GM18873 (cell line): ENCODE measurements around the gene BRMS1L.
"Not testable (repeated sequence)": the region's sequence is repeated elsewhere in the genome, so short reads cannot be mapped to it uniquely, and the experiment has no call there.

Source experiments
- ATAC-seq: cut with Tn5 transposase; IDR thresholded peaks from one replicate; pipeline ENCODE4 v1.9.1; 2021; ENCODE audit warnings: mild to moderate bottlenecking, moderate library complexity, moderate number of reproducible peaks; ENCODE audit not compliant: unreplicated experiment, low FRiP score

Gene BRMS1L

DNA sequence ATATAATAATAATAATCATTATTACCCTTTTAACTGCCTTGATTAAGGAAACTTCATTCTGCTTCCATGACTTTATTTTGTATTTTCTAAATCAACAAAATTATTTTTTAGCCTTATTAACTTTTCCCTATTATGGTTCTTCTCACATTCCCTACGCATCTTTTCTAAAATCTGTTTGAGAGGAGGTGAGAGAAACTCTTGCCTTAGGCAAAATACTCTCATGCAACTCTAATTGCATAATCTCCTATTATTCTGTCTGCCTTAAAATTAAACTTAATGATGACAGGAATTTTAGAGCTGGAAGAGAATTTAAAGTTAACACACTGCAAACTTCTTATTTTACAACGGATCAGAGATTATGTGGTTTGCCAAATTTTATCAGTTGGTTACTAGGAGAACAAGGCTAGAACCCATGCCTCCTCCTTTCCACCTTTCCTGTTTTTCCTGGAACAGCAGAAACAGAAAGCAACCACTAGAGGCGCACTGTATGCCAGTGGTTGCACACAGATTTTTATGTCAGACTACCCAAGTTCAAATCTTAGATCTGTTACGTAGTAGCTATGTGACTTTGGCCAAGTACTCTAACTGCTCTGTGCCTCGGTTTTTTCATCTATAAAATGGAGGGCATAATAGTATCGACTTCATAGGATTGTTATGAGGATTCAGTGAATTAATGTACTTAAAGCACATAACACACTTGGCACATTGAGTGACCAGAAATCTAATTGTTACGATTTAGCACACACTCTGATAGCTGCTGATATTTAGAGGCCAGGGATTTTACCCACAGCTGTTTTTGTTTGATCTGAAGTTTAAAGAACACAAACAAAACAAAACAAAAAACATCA is 4.3 kb upstream of the BRMS1L start:
- no peak for ATAC-seq

DNA sequence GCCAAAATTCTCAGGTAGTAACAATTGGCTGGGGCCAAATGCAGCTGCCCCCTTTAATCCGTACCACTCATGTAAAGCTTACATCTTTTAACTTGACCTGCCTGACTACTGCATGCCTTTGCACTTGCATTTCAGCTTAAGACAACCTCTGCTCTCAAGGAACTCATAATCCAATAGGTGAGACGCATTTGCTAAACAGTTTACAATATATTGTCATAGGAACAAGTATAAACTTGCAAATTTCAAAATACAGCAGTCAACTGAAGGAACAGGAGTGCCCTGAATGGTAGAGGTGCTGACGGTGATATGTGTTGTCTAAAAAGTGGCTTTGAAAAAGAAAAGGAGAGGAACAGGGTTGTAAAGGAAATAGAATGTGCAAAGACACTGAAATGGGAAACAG is 3.6 kb upstream of the BRMS1L start:
- no peak for ATAC-seq

DNA sequence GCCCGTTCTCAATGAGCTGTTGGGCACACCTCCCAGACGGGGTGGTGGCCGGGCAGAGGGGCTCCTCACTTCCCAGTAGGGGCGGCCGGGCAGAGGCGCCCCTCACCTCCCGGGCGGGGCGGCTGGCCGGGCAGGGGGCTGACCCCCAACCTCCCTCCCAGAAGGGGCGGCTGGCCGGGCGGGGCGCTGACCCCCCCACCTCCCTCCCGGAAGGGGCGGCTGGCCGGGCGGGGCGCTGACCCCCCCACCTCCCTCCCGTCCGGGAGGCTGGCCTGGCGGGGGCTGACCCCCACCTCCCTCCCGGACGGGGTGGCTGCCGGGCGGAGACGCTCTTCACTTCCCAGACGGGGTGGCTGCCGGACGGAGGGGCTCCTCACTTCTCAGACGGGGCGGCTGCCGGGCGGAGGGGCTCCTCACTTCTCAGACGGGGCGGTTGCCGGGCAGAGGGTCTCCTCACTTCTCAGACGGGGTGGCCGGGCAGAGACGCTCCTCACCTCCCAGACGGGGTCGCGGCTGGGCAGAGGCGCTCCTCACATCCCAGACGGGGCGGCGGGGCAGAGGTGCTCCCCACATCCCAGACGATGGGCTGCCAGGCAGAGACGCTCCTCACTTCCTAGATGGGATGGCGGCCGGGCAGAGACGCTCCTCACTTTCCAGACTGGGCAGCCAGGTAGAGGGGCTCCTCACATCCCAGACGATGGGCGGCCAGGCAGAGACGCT is 1.5 kb upstream of the BRMS1L start:
- ATAC-seq, result not testable (repeated sequence)

DNA sequence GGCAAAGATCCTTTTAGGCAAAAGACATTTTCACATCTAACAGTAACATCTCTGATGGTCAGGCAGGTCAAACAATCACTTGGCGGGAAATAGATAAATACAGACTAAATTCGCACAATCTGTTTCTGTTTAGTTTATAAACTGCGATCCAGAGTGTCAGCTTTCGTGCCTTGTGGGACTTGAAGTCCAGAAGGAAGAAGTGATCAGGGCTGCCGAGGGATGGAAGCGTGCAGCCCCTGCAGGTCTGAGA is 245 bp upstream of the BRMS1L start:
- ATAC-seq, result no peak

DNA sequence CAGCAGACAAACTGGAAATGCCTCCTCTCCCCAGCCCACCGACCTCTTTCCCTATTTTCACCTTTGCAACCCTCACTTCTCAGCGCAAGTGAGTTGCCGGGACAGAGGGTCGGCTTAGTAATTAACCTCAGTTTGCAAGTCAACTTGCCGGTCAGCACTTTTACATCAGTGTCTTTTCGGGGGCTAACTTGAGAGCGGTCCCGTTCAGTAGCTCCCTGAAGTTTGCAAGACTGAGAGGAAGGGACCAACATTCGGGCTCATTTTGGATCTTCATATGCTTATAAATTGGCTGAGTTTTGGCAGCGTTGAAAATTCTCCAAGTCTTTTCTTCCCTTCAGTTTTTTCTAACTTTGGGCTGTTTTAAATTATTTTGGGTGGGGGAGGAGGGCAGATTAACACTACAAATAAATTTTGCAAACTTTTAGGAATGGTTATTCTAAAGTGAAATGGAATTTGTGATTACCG is 846 bp downstream of the BRMS1L start:
- ATAC-seq, result peak; percentile 1

DNA sequence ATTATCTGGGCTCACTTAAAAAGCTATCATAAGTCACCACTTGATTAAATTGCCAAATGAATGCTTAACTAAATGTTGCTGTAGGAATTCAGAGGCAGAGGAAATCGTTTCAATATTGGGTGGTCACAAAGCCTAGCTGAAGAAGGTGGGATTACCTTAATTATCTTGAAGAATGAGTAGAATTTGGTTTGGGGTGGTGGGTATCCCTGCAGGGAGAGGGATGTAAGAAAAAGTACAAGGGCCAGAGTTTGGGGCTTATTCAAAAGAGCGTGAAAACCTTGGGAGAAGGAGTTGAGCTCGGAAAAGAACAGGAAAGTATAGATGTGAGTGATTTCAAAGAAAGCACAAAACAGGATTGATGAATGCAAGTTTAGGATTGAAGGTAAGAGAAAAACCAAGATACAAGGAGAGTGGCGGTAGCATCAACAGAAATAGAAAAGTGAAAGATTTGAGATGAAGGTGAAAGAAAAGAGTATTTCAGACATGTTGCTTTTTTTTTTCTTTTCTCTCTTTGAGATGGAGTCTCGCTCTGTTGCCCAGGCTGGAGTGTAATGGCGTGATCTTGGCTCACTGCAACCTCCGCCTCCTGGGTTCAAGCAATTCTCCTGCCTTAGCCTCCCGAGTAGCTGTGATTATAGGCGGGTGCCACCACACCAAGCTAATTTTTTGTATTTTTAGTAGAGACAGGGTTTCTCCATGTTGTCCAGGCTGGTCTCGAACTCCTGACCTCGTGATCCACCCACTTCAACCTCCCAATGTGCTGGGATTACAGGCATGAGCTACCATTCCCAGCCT is 1.7 kb downstream of the BRMS1L start:
- no peak for ATAC-seq

DNA sequence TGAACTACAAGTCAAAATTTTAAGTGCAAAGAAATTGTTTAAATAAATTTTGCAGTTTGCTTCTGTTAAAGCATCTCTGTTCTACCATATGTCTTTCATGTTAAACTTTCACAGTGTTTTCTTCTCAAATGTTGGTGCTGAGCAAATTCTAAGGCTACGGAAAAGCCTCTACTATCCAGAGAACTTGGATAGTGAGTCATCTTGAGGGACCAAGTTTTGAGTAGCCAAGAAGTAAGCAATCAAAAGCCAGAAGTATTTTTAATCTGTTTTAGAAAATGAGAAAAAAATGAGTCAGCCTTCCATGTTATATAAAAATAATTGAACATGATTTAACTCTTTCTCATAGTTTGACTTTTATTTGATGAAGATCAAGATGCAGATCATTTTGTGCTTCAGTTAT is 3.3 kb downstream of the BRMS1L start:
- no peak for ATAC-seq

DNA sequence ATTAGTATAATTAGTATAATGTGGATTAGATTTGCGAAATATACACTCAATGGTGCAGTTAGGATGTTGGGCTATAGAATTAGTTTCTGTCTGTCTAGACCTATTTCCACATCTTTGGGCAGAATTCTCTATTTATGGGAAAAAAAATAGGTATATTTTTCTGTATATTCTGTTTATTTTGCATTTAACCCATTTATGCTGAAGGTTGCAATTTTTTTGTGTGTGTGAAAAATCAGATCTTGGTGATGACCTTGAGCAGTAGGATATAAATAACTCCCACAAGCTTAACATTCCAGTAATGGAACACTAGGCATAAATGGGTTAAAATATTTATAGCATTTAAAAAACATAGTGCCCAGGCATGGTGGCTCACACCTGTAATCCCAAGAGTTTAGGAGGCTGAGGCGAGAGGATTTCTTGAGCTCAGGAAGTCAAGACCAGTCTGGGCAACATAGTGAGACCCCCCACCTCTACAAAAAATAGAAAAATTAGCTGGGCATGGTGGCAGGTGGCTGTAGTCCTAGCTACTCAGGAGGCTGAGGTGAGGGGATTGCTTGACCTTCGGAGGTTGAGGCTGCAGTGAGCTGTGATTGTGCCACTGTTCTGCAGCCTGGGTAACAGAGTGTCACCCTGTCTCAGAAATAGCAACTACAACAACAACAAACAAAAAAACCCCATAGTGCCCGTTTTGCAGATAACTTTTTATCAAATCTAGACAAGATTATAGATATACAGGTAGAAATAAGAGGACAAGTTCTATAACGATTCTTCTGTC is 9.3 kb downstream of the BRMS1L start:
- no peak for ATAC-seq

DNA sequence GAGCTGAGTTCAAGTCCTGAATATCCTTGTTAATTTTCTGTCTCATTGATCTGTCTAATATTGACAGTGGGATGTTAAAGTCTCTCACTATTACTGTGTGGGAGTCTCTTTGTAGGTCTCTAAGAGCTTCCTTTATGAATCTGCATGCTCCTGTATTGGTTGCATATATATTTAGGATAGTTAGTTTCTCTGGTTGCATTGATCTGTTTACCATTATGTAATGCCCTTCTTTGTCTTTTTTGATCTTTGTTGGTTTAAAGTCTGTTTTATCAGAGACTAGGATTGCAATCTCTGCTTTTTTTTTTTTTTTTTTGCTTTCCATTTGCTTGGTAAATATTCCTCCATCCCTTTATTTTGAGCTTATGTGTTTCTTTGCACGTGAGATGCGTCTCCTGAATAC is 15.6 kb downstream of the BRMS1L start:
- not testable (repeated sequence) for ATAC-seq

DNA sequence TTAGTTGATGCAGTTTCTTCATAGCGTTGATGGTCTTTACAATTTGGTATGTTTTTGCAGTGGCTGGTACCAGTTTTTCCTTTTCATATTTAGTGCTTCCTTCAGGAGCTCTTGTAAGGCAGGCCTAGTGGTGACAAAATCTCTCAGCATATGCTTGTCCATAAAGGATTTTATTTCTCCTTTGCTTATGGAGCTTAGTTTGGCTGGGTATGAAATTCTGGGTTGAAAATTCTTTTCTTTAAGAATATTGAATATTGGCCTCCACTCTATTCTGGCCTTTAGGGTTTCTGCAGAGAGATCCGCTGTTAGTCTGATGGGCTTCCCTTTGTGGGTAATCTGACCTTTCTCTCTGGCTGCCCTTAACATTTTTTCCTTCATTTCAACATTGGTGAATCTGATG is 16.1 kb downstream of the BRMS1L start:
- ATAC-seq, result not testable (repeated sequence)

DNA sequence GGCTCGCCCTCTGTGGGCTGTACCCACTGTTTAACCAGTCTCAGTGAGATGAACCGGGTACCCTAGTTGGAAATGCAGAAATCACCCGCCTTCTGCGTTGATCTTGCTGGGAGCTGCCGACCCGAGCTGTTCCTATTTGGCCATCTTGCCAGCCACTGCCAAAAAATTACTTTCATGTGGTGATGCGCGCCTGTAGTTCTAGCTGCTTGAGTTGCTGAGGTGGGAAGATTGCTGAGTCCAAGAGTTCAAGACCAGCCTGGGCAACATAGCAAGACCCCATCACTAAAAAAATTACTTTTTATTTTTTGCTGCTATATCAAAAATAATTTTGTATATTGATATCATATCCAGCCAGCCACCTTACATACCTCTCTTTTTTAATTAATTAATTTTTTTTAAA is 18.4 kb downstream of the BRMS1L start:
- no peak for ATAC-seq

DNA sequence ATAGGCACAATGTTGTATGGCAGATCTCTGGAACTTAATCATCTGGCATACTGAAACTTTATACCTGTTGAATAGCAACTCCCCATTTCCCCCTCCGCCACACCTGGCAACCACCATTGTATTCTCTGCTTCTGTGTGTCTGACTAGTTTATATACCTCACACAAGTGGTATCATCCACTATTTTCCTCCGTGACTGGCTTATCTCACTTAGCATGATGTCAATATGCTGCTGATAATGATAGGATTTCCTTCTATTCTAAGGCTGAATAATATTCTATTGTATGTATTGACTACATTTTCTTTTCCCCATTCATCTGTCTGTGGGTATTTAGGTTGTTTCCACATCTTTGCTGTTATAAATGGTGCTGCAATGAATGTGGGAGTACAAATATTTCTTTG is 21.5 kb downstream of the BRMS1L start:
- ATAC-seq, result no peak

DNA sequence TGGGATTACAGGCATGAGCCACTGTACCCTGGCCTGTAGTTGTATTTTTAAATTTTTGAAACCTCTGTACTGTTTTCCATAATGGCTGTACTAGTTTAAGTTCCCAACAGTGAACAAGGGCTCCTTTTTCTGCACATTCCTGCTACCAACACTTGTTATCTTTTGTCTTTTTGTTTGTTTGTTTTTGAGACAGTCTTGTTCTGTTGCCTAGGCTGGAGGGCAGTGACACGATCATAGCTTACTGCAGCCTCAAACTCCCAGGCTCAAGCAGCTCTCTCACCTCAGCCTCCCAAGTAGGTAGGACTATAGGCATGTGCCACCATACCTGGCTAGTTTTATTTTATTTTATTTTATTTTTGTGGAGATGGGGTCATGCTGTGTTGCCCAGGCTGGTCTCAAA is 23.0 kb downstream of the BRMS1L start:
- ATAC-seq, result no peak

DNA sequence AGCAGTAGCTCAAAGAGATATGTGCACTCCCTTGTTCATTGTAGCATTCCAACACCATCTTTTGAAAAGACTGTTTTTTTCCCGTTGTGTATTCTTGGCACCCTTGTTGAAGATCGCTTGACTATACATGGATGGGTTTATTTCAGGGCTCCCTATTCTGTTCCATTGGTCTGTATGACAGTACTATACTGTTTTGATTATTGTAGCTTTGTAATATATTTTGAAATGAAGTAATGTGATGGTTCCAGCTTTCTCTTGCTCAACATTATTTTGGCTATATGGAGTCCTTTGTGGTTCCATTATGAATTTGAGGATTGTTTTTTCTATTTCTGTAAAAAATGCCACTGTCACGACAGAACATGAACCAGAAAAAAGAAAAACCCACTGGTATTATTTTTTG is 25.7 kb downstream of the BRMS1L start:
- no peak for ATAC-seq

DNA sequence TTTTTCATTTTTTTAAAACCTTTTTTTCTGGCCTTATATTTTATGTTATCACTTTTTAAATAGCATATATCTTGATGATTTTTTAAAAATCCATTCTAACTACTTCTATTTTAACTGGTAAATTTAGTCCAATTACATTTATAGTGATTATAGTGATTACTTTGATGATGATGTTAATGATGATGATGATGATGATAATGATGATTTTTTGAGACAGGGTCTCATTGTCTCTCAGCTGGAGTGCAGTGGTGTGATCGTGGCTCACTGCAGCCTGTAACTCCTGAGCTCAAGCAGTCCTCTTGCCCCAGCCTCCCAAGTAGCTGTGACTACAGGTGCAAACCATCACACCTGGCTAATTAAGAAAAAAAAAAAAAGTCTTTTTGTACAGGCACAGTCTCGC is 27.1 kb downstream of the BRMS1L start:
- ATAC-seq, result no peak

DNA sequence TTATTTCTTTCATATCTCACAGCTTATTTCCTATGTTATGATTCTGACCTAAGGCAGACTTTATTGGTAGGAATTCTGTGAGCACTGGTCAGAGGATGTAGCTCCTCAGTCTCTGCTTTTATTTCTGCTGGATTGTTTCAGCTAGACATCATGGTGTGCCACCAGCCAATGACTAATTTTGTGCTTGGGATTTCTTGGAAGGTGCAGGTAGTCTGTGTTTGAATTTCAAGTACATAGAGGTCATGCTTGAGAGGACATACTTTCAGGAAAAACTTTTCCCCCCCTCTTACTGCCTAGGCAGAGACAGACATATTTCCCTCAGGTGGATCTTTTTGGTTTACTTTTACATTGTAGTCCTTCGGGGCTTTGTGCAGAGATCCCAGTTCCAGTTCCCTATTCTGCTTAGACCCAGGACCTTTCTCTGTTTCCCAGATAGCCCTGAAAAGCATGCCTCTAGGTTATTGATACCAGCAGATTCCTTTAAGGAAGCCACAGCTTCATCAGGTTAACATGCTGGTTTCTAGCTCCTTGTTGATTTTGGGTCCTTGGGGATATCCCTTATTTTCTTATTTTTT is 28.6 kb downstream of the BRMS1L start:
- ATAC-seq, result no peak

DNA sequence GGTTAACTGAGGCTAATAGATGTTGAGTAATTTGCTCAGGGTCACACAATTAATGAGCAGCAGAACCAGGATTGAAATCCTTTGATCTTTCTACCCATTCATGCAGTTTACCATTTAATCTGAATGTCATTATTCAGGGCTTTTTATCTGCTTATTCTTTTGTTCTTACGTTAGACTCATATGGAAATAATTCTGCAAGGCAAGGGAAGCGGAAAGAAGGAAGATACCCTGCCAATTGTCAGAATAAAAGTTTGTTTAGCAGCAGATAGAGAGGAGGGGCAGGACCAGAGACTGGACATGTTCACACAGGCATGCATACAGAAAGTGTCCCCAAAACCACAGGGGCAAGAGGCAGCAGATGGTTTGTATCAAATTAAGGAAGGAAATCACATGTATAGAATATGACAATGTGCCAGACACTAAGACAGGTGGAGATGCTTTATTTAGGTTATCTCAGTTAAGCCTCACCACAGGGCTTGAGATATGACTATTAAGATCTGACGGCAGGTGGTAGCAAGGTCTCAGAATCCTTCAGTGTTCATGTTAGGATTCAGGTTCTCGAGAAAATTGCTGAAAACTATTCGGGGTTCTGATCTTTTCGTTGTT is 29.8 kb downstream of the BRMS1L start:
- peak; percentile 96 for ATAC-seq

DNA sequence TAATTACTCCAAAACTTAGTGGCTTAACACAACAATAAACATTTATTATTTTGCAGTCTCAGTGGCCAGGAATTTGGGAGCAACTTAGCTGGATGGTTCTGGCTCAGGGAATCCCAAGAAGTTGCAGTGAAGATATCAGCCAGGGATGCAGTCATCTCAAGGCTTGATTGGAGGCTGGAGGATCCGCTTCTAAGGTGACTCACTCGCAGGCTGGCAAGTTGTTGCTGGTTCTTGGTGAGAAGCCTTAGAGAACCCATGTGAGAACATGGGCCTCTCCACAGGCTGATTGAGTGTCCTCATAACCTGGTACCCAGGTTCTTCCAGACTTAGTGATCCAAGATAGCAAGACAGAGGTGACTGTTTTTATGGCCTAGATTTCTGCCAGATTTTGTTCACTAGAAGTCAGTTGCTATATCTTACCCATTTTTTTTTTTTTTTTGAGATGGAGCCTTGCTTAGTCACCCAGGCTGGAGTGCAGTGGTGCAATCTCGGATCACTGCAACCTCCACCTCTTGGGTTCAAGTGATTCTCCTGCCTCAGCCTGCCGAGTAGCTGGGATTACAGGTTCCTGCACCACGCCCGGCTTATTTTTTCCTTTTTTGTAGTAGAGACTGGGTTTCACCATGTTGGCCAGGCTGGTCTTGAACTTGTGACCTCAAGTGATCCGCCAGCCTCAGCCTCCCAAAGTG is 32.5 kb downstream of the BRMS1L start:
- ATAC-seq, result no peak

DNA sequence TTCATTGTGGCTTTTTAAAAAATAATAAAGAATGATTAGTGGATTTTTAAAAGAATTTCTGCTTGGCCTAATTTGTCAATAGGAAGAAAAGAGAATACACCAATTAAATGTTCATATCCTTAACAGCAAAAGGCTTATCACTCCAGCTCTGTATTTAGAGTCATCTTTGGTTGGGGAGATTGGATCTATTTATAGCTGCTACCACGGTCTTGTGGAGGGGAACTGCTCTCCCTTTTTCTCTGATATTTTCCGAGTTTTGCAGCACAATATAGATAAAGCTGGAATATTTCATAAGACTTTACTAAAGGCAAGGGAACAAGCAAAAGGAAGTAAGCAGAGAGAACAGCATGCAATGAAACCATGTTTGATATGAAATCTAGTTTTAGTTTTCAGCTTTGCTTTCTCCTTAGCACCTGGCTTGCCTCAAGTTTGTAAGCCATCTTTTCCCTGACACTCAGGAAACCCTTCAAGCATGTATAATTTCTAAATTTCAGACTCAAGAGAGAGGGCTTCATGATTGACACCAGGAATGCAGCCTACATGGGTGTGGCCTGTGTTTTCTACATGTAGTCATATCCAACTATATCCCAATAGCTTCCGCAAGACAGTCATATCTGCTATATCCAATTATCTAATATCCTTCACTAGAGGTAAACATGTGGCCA is 35.2 kb downstream of the BRMS1L start:
- ATAC-seq, result peak; percentile 73
